Activated T-helper 9 cell treated with anti-CD3 and anti-CD28 coated beads, Interleukin-2, amount 50 U/mL, for 16 hours (primary cell): Measurements from ENCODE around the gene TRIM59.

Experiments used
- DNase-seq: peaks from one replicate; pipeline ENCODE4 v3.0.0-alpha.2; 2020; ENCODE audit warnings: low read depth

The TRIM59 gene

GRCh38 chr3:160449636-160450598, at the start of gene TRIM59:
TRIM59 (minus strand) TSS chr3:160449786; CDS start chr3:160439183, 10,603 bp downstream.
- DNase-seq: peak; percentile 96

GRCh38 chr3:160498202-160498601, 48.6 kb upstream of the TRIM59 start:
- DNase-seq: no peak

GRCh38 chr3:160490166-160490565, 40.6 kb upstream of the TRIM59 start:
- DNase-seq: no peak

GRCh38 chr3:160486459-160486869, 36.9 kb upstream of the TRIM59 start:
- no peak for DNase-seq

GRCh38 chr3:160482796-160483195, 33.2 kb upstream of the TRIM59 start:
- DNase-seq: no peak

GRCh38 chr3:160481856-160482255, 32.3 kb upstream of the TRIM59 start:
- DNase-seq: no peak

GRCh38 chr3:160480931-160481330, 31.3 kb upstream of the TRIM59 start:
- DNase-seq: no peak

GRCh38 chr3:160479376-160479775, 29.8 kb upstream of the TRIM59 start:
- no peak for DNase-seq

- no peak for DNase-seq
Observed at GRCh38 chr3:160478338-160478737, 28.8 kb upstream of the TRIM59 start.

- no peak for DNase-seq
Observed at GRCh38 chr3:160477750-160478149, 28.2 kb upstream of the TRIM59 start.

GRCh38 chr3:160475884-160476283, 26.3 kb upstream of the TRIM59 start:
- DNase-seq: no peak

- DNase-seq: no peak
Observed at GRCh38 chr3:160475153-160475552, 25.6 kb upstream of the TRIM59 start.

GRCh38 chr3:160474416-160474838, 24.8 kb upstream of the TRIM59 start:
- DNase-seq: no peak

GRCh38 chr3:160473978-160474377, 24.4 kb upstream of the TRIM59 start:
- DNase-seq: no peak

GRCh38 chr3:160473221-160473620, 23.6 kb upstream of the TRIM59 start:
- DNase-seq: no peak

GRCh38 chr3:160472344-160472743, 22.8 kb upstream of the TRIM59 start:
- no peak for DNase-seq

- DNase-seq: no peak
Observed at GRCh38 chr3:160471892-160472291, 22.3 kb upstream of the TRIM59 start.

- DNase-seq: no peak
Observed at GRCh38 chr3:160470181-160470580, 20.6 kb upstream of the TRIM59 start.

- DNase-seq: no peak
Observed at GRCh38 chr3:160464971-160465370, 15.4 kb upstream of the TRIM59 start.

GRCh38 chr3:160464321-160464720, 14.7 kb upstream of the TRIM59 start:
- no peak for DNase-seq

- no peak for DNase-seq
Observed at GRCh38 chr3:160460033-160460432, 10.4 kb upstream of the TRIM59 start.

- DNase-seq: no peak
Observed at GRCh38 chr3:160459450-160459970, 9.9 kb upstream of the TRIM59 start.

GRCh38 chr3:160458151-160458550, 8.6 kb upstream of the TRIM59 start:
- no peak for DNase-seq
